Adrenal gland (tissue), 5 donors: ENCODE results near the gene RGS3.

Experiments used
- CTCF ChIP-seq, 6 experiments: fragments of 450-650 bp in 4 of 6; fragments of 200-600 bp in 2 of 6; sonication (generic) in 1 of 6; IDR thresholded peaks; 1 replicate in 5 of 6; 2 replicates in 1 of 6; pipeline versions ENCODE4 v1.5.1 to v1.8.0; 2016 to 2021; ENCODE audit warnings: antibody characterized with exemption in 6 of 6, mild to moderate bottlenecking in 2 of 6, moderate library complexity in 1 of 6
- POLR2A ChIP-seq, 2 donors: fragments of 450-650 bp; IDR thresholded peaks; one replicate each; pipeline ENCODE4 v1.6.1; 2017; ENCODE audit warnings: antibody characterized with exemption in 2 of 2, mild to moderate bottlenecking in 2 of 2, moderate library complexity in 1 of 2
- donor health status: DM: no; HTN: no; CAD: no.

DNA sequence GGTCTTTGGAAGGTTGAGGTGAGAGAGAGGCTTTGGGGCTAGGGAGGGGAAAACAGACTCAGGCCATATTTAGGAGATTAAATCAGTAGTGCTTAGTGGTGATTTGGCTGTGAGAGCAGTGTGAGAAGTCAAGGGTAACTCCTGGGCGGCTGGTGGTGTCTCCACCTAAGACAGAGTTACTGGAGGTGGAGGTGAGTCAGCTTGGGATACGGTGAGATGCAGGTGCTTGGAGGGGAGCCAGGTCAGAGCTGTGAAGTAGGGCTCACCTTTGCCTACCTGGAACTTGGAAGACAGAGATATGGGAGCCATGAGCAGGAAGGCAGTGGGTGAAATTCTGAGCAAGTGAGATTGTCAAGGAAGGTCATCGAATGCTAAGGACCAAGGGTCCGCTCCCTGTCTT lies 24.5 kb downstream of the RGS3 start:
- no peak for TF ChIP-seq CTCF (IDR thresholded peaks at IDR 0.05)
- no peak for TF ChIP-seq POLR2A (IDR thresholded peaks at IDR 0.05)
